ENCODE data around the gene PRLR. TPM values are rescaled to one million over a fixed set of nuclear protein-coding genes. Genes with fewer than 3 reads are reported as not detected.
A peak's percentile ranks its signal among the peaks of the same experiment; 100 is the strongest.
"Not testable (repeated sequence)": the region's sequence is repeated elsewhere in the genome, so short reads cannot be mapped to it uniquely, and the experiment has no call there.

Gene PRLR
- total RNA-seq, 2 donors from 2014 or later, result not detected

DNA sequence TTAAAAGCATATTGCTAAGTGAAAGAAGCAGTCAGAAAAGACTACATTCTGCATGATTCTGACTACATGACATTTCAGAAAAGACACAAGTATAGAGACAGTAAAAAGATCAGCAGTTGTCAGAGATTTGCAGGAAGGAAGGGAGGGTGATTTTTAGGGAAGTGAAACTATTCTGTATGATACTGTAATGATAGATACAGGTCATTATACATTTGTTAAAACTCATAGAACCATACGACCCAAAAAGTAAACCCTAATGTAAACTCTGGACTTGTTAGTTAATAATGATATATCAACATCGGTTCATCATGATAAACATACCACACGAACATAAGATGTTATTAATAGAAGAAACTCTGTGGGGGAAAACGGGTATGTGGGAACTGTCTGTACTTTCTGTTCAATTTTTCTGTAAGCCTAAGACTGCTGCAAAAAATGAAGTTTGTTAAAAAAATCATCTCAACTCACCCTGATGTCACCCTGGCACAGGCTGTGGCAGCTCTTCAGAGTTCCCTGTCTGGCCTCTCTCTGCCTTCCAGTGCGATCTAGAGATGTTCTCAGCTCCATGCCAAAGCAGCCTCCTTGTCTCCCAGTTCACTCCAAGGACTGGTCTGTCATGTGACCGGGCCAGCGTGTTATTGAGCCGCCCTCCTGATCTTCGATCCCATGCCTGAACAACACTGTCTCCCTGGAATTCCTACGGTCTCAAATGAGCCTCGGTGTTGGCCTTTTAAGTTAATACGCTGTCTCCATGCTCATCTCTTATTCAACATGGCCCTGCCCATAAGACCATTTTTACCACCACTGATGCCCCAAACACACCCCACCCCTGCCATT lies 35.4 kb downstream of the PRLR start:
- Mint-ChIP-seq H3K4me1 (no peaks in the 10 kb centered on the region), H3K27me3 (peaks cover 31% of the 10 kb centered on the region), H3K4me3 (no peak overlapping the region), H3K36me3 (ENCODE audit: low read depth) (no peaks in the 10 kb centered on the region), H3K27ac (no peak overlapping the region), H3K9me3 (no peaks in the 10 kb centered on the region)
- ATAC-seq (replicated peaks), result no peak

DNA sequence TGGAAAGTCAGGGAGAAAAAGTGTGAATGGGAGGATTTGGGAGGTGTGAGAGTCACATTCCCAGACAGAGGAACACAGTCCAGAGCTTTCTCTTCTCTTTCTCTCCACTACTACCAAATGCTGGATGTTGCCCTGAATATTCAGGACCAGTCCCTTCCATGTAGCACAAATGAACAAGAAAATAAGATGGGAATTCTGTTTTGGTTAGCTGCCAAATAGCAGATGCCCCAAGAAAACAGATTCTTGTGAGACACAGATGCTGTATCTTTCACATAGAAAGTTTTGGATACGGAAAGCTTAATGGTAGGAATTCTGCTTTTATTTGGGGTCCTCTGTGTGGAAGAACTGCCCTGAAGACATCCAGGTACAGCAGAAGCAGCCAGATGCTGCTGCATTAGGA lies 37.8 kb downstream of the PRLR start:
- Mint-ChIP-seq H3K9me3 (no peaks in the 10 kb centered on the region), H3K4me3 (no peak overlapping the region), H3K36me3 (ENCODE audit: low read depth) (no peaks in the 10 kb centered on the region), H3K27ac (no peak overlapping the region), H3K4me1 (no peaks in the 10 kb centered on the region), H3K27me3 (peaks cover 18% of the 10 kb centered on the region)
- ATAC-seq (replicated peaks), result no peak

DNA sequence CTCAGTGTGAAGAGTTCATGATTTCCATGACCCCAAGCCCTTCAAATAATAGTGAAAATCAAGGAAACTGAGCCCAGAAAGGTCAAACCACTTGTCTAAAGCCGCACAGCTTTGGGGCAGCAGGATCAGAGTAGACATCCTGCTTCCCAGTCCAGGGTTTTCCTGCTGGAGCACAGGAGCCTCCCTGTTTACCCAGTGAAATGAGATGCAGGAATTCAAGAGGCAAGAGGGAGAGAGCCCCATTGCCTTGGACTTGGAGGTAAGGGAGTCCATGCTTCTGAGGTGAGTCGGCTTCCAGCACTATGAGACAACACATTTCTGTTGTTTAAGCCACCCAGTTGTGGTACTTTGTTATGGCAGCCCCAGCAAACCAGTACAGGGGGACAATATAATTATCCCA lies 40.5 kb downstream of the PRLR start:
- not testable (repeated sequence) for H3K4me3 Mint-ChIP-seq; H3K27ac Mint-ChIP-seq; H3K9me3 Mint-ChIP-seq; H3K4me1 Mint-ChIP-seq; H3K36me3 Mint-ChIP-seq (ENCODE audit: low read depth); ATAC-seq (replicated peaks)
- H3K27me3 Mint-ChIP-seq, result peaks cover 10% of the 10 kb centered on the region

DNA sequence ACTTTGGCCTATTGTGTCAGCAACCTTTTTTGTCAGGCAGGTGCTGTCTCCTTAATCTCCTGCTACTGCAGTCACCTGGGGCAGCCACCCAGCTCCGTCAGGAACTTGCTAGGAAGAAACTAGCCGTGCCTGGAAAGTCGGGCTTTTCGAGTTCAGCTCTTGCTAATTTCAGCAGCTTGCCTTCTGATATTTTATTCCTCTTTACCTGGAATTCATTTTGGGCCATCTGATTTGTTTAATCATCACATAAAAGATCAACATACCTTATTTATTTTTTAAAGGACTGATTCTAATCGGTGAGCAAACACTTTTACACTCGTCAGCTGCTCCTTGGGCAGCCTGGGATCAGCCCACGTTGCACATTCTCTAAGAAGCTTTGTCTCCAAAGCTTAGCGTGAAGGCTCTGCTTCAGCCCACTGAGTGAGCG lies 42.2 kb downstream of the PRLR start:
- H3K4me3 Mint-ChIP-seq, result no peak overlapping the region
- peaks cover 18% of the 10 kb centered on the region for H3K27me3 Mint-ChIP-seq
- no peaks in the 10 kb centered on the region for H3K36me3 Mint-ChIP-seq (ENCODE audit: low read depth)
- no peak overlapping the region for H3K27ac Mint-ChIP-seq
- ATAC-seq (replicated peaks), result no peak
- H3K4me1 Mint-ChIP-seq, result no peaks in the 10 kb centered on the region
- H3K9me3 Mint-ChIP-seq, result no peaks in the 10 kb centered on the region

DNA sequence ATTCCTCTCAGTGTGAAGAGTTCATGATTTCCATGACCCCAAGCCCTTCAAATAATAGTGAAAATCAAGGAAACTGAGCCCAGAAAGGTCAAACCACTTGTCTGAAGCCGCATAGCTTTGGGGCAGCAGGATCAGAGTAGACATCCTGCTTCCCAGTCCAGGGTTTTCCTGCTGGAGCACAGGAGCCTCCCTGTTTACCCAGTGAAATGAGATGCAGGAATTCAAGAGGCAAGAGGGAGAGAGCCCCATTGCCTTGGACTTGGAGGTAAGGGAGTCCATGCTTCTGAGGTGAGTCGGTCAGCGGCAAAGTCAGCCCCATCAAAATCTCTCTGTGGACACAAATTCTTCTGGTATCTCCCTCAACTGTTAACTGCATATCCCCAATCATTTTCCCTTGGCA lies 42.7 kb downstream of the PRLR start:
- not testable (repeated sequence) for ATAC-seq (replicated peaks); H3K4me1 Mint-ChIP-seq; H3K4me3 Mint-ChIP-seq

DNA sequence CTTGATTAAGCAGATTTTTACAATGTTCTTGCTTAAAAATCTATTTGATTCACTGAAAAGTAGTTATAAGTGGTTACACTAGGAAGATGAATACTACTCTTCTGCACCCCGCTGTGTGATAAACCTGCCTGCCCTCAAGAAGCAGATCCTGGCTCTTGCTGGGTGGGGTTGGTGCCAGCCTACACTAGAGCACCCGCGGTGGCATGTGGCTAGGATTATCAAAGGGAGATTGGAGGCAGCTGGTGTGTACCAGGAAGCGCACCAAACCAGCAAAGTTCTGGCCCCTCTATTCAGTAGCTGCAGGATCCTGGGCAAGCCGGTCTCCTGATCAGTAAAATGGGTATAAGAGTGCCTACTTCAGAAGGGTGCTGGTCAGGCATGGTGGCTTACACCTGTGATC lies 43.5 kb downstream of the PRLR start:
- no peak overlapping the region for H3K27ac Mint-ChIP-seq
- H3K4me3 Mint-ChIP-seq, result no peak overlapping the region
- H3K4me1 Mint-ChIP-seq, result no peaks in the 10 kb centered on the region
- no peaks in the 10 kb centered on the region for H3K36me3 Mint-ChIP-seq (ENCODE audit: low read depth)
- no peaks in the 10 kb centered on the region for H3K9me3 Mint-ChIP-seq
- peaks cover 21% of the 10 kb centered on the region for H3K27me3 Mint-ChIP-seq
- ATAC-seq (replicated peaks), result no peak

More for the DNA sequence above, 42.7 kb downstream of the PRLR start:
- H3K9me3 Mint-ChIP-seq; H3K36me3 Mint-ChIP-seq (ENCODE audit: low read depth); H3K27ac Mint-ChIP-seq: not testable (repeated sequence)
- H3K27me3 Mint-ChIP-seq, result peaks cover 20% of the 10 kb centered on the region

DNA sequence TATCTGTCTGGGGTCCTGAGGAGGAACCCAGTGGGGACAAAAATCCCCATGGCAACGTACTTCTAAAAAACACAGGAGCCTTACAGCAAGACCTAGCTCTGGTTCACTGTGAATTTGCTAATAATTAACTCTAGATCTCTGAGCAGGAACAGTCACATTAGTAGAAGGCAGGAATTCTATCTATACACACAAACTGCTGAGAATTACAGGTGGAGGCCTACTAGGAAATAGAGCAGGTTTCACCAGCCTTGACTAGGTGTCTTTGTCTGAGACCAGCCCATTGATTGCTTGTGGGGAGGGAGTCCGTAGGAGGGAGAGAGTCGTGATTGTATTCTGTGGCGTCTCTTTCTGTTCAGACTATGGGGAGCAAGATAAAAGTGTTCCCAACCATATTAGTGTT lies 44.8 kb downstream of the PRLR start:
- no peak overlapping the region for H3K4me3 Mint-ChIP-seq
- H3K27me3 Mint-ChIP-seq, result peaks cover 17% of the 10 kb centered on the region
- H3K27ac Mint-ChIP-seq, result no peak overlapping the region
- H3K9me3 Mint-ChIP-seq, result no peaks in the 10 kb centered on the region
- no peaks in the 10 kb centered on the region for H3K4me1 Mint-ChIP-seq
- no peak for ATAC-seq (replicated peaks)
- no peaks in the 10 kb centered on the region for H3K36me3 Mint-ChIP-seq (ENCODE audit: low read depth)

DNA sequence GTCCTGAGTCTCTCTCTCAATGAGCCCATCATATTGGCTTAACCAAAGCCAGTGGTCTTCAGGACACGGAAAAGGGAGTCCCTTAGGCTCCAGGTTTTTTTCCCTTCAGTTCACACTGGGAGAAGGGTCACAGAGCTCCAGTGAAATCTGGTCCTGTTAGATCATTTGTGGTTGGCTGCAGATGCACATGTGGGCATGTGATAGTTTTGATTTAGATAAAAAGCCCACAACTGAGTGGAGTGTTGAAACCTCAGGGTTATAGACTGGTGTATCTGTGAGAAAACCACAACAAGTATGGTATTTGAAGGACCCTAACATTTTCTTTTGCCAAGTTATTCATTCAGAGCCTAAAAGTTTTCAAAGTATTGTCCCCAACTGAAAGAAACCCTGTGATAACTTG lies 46.7 kb downstream of the PRLR start:
- no peak overlapping the region for H3K4me3 Mint-ChIP-seq
- H3K9me3 Mint-ChIP-seq, result no peaks in the 10 kb centered on the region
- no peaks in the 10 kb centered on the region for H3K4me1 Mint-ChIP-seq
- no peak overlapping the region for H3K27ac Mint-ChIP-seq
- no peak for ATAC-seq (replicated peaks)
- peaks cover 17% of the 10 kb centered on the region for H3K27me3 Mint-ChIP-seq
- H3K36me3 Mint-ChIP-seq (ENCODE audit: low read depth), result no peaks in the 10 kb centered on the region

DNA sequence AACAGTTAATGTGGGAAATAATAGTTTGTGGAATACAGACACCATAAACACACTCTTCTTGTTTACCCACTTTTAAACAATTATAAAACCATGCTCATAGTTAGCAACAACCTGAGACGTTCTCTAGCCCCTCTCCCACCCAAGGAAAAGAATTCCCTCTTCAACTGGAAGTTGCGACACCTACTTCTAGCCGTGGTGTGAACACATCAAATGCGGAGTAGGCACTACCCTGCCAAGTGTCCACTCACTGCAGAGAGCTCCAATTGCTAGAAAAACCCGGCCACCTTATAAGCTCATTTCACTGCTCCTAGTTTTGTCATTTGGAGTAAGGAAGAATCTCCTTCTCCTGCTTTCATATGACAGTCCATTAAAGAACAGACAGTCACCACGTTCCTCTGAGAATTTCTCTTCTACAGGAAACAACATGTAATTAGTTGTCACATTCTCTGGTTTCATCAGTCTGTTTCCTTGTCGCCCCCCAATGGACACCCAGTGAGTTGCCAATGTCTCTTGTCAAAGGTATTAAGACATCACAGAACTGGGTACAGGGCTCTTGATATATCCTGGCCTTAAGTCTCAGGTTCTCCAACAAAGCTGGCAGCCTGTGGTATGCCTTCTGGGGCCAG lies 47.3 kb downstream of the PRLR start:
- peak; percentile 18 for ATAC-seq (replicated peaks)
- Mint-ChIP-seq H3K27me3 (peaks cover 17% of the 10 kb centered on the region), H3K4me3 (no peak overlapping the region), H3K9me3 (no peaks in the 10 kb centered on the region), H3K4me1 (no peaks in the 10 kb centered on the region), H3K36me3 (ENCODE audit: low read depth) (no peaks in the 10 kb centered on the region), H3K27ac (no peak overlapping the region)

DNA sequence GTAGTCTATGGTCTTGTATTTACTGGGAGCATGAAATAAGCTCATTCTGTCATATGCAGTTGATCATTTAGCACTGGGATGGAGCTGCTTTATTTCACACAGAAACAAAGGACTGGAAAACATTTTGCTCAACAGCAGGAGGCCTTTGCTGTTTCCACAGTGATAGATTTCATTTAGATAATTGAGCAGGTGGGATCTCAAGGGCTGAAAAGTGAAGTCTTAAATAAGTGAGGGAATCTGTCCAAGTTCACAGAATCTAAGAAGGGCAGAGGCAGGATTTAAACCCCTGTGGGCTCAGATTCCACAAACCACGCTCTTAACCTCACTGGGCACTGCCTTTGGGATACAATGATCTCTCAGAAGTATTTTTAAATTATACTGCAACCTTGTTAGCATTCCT lies 47.8 kb downstream of the PRLR start:
- Mint-ChIP-seq H3K9me3 (no peaks in the 10 kb centered on the region), H3K27me3 (peaks cover 17% of the 10 kb centered on the region), H3K27ac (no peak overlapping the region), H3K4me3 (no peak overlapping the region), H3K4me1 (no peaks in the 10 kb centered on the region), H3K36me3 (ENCODE audit: low read depth) (no peaks in the 10 kb centered on the region)
- no peak for ATAC-seq (replicated peaks)

DNA sequence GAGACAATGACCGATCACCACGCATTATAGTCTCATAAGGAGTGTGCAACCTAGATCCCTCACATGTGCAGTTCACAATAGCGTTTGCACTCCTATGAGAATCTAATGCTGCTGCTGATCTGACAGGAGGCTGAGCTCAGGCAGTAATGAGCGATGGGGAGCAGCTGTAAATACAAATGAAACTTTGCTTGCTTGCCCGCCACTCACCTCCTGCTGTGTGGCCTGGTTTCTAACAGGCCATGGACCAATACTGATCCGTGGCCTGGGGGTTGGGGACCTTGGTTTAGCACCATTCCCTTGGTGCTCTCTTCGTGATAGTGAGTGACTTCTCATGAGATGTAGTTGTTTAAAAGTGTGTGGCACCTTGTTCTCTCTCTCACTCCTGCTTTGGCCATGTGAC lies 50.2 kb downstream of the PRLR start:
- Mint-ChIP-seq H3K9me3 (peaks cover 3% of the 10 kb centered on the region), H3K4me1 (no peaks in the 10 kb centered on the region), H3K27me3 (peaks cover 17% of the 10 kb centered on the region), H3K4me3 (no peak overlapping the region), H3K27ac (no peak overlapping the region), H3K36me3 (ENCODE audit: low read depth) (no peaks in the 10 kb centered on the region)
- no peak for ATAC-seq (replicated peaks)

DNA sequence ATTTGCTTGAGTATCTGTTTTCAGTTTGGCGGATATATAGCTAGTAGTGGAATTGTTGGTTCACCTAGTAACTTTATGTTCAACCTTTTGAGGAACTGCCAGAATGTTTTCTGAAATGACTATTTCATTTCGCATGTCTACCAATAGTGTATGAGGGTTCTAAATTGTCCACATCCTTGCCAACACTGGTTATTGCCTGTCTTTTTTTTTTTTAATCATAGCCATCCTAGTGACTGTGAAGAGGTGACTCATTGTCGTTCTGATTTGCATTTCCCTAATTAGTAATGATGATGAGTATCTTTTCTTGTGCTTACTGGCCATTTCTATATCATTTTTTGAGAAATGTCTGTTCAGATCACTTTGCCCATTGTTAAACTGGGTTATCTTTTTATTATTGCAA lies 52.5 kb downstream of the PRLR start:
- no peaks in the 10 kb centered on the region for H3K36me3 Mint-ChIP-seq (ENCODE audit: low read depth)
- ATAC-seq (replicated peaks), result peak; percentile 66
- peaks cover 3% of the 10 kb centered on the region for H3K9me3 Mint-ChIP-seq
- no peaks in the 10 kb centered on the region for H3K4me1 Mint-ChIP-seq
- no peak overlapping the region for H3K4me3 Mint-ChIP-seq
- peaks cover 4% of the 10 kb centered on the region for H3K27me3 Mint-ChIP-seq
- no peak overlapping the region for H3K27ac Mint-ChIP-seq

DNA sequence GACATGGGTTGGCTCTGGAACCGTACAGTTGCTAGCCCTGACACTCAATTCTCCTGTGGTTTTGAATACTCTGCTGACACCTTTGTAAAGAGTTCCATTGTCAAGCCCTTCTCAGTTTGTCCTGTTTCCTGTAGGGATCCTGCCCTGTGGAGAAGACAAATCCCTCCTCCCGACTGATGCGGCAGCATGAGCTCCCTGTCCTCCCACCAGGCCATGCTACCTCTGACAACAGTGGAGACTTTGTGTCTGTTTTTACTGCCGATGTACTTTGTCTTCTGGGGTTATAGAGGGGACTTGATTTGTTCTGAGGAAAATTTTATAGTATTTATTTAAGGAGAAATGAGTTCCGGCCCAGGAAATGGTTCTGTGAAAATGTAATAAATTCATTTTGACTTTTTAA lies 57.8 kb downstream of the PRLR start:
- Mint-ChIP-seq H3K9me3 (peaks cover 11% of the 10 kb centered on the region), H3K4me3 (no peak overlapping the region), H3K27ac (no peak overlapping the region), H3K4me1 (no peaks in the 10 kb centered on the region), H3K27me3 (peaks cover 16% of the 10 kb centered on the region), H3K36me3 (ENCODE audit: low read depth) (no peaks in the 10 kb centered on the region)
- no peak for ATAC-seq (replicated peaks)

DNA sequence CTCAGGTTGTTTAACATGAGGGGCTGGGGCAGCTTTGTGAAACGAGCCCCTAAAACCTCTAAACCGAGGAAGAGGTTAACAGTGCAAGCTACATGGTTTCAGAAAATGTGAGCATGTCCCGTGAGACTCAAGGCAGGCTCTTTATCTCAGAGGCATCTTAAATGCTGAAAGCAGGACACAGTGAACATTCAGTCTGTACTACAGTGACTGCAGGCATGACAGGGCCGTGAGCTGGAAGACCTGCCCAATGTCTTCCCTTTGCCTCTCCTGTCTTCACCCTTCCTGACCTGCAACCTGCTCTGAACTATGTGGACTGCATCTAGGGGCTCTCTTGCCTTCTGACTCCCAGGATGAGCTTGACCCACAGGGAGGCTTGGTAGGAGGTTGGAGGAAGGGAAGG lies 58.3 kb downstream of the PRLR start:
- Mint-ChIP-seq H3K4me1 (no peaks in the 10 kb centered on the region), H3K4me3 (no peak overlapping the region), H3K36me3 (ENCODE audit: low read depth) (no peaks in the 10 kb centered on the region), H3K27ac (no peak overlapping the region), H3K27me3 (peaks cover 18% of the 10 kb centered on the region), H3K9me3 (peaks cover 16% of the 10 kb centered on the region)
- no peak for ATAC-seq (replicated peaks)

DNA sequence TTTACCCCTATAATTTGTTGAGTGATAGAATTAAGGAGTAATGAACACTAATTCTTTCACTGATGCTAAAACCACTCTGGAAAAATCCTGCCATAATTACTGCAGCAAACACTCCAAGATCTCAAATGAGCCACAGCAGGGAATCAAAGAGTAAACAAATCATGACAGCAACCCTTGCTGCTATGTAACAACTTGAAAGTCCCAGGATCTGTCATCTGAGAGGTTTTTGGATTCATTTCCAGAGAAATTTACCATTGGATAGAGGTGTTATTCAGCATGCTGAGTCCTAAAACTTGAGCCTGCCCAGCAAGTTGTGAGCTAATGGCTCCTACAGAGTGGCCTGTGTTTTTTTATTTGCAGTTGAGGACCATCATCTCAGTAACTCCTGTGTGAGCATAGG lies 59.2 kb downstream of the PRLR start:
- Mint-ChIP-seq H3K27me3 (peaks cover 22% of the 10 kb centered on the region), H3K36me3 (ENCODE audit: low read depth) (no peaks in the 10 kb centered on the region), H3K4me1 (no peaks in the 10 kb centered on the region), H3K27ac (no peak overlapping the region), H3K9me3 (peaks cover 17% of the 10 kb centered on the region), H3K4me3 (no peak overlapping the region)
- ATAC-seq (replicated peaks), result no peak
